Astrocyte (in vitro differentiated cells and primary cell): ENCODE data around the gene ARHGAP30. TPM values are rescaled to one million over a fixed set of nuclear protein-coding genes. Genes with fewer than 3 reads are reported as not detected.

Experiments
- DNase-seq: peaks from one replicate; pipeline ENCODE4 v3.0.0-alpha.2; 2010; ENCODE audit warnings: low read depth
- FAIRE-seq: peaks from 2 replicates; lab custom pipeline; 2011; peaks lifted over from hg19 to GRCh38; lab: Jason Lieb, UNC
- H2AFZ ChIP-seq: 2 replicates; pipeline ENCODE4 v1.6.0; 2012; ENCODE audit warnings: low read depth, low read length, inconsistent platforms
- H3K27ac ChIP-seq: 2 replicates; pipeline ENCODE4 v1.5.1; 2011; ENCODE audit warnings: low read depth, low read length, inconsistent platforms
- H3K27me3 ChIP-seq: 2 replicates; pipeline ENCODE4 v1.6.0; 2011; ENCODE audit warnings: low read length, inconsistent platforms; ENCODE audit not compliant: insufficient read depth
- H3K36me3 ChIP-seq: 2 replicates; pipeline ENCODE4 v1.5.1; 2011; ENCODE audit warnings: low read length, inconsistent platforms; ENCODE audit not compliant: insufficient read depth
- H3K4me1 ChIP-seq: 2 replicates; pipeline ENCODE4 v1.5.1; 2011; ENCODE audit warnings: low read length, inconsistent platforms; ENCODE audit not compliant: insufficient read depth
- H3K4me2 ChIP-seq: 2 replicates; pipeline ENCODE4 v1.6.0; 2012; ENCODE audit warnings: low read length, inconsistent platforms
- H3K4me3 ChIP-seq: 2 replicates; pipeline ENCODE4 v1.5.1; 2011; ENCODE audit warnings: low read depth, mild to moderate bottlenecking, low read length, inconsistent platforms; ENCODE audit not compliant: insufficient read depth
- H3K79me2 ChIP-seq: 2 replicates; pipeline ENCODE4 v1.6.0; 2012; ENCODE audit warnings: mild to moderate bottlenecking, low read length, inconsistent platforms; ENCODE audit not compliant: insufficient read depth
- H3K9ac ChIP-seq: 2 replicates; pipeline ENCODE4 v1.6.0; 2012; ENCODE audit warnings: mild to moderate bottlenecking, low read length, inconsistent platforms
- H3K9me3 ChIP-seq: 2 replicates; pipeline ENCODE4 v1.5.1; 2012; ENCODE audit warnings: low read depth, mild to moderate bottlenecking, low read length, inconsistent platforms; ENCODE audit not compliant: insufficient read depth
- H4K20me1 ChIP-seq: 2 replicates; pipeline ENCODE4 v1.6.0; 2012; ENCODE audit warnings: low read length, inconsistent platforms; ENCODE audit not compliant: insufficient read depth
- H3K27ac Mint-ChIP-seq: one replicate; pipeline ENCODE4 v1.8.0; 2021; ENCODE audit warnings: mild to moderate bottlenecking, mixed read lengths; ENCODE audit not compliant: unreplicated experiment
- H3K27me3 Mint-ChIP-seq: one replicate; pipeline ENCODE4 v1.8.0; 2021; ENCODE audit warnings: low read depth, mixed read lengths; ENCODE audit not compliant: unreplicated experiment
- H3K36me3 Mint-ChIP-seq: one replicate; pipeline ENCODE4 v1.8.0; 2021; ENCODE audit warnings: low read depth, mixed read lengths; ENCODE audit not compliant: unreplicated experiment
- H3K4me1 Mint-ChIP-seq: one replicate; pipeline ENCODE4 v1.8.0; 2021; ENCODE audit warnings: low read depth, mixed read lengths; ENCODE audit not compliant: unreplicated experiment
- H3K4me3 Mint-ChIP-seq: one replicate; pipeline ENCODE4 v1.8.0; 2021; ENCODE audit warnings: mild to moderate bottlenecking, moderate library complexity, mixed read lengths; ENCODE audit not compliant: unreplicated experiment
- H3K9me3 Mint-ChIP-seq: one replicate; pipeline ENCODE4 v1.8.0; 2021; ENCODE audit warnings: mild to moderate bottlenecking, mixed read lengths; ENCODE audit not compliant: unreplicated experiment
- EZH2 ChIP-seq: IDR thresholded peaks from 2 replicates; pipeline ENCODE4 v1.6.1; 2012; ENCODE audit warnings: mild to moderate bottlenecking, low read length, inconsistent platforms; ENCODE audit not compliant: insufficient read depth
- total RNA-seq: library from RNA; stranded (reverse); gene quantifications from 2 replicates; pipeline ENCODE4 v1.2.1, GENCODE V29; 2021
- TF ChIP-seq, protein P1 (sequence below): IDR thresholded peaks from 2 replicates; pipeline ENCODE4 v1.5.1; 2011; ENCODE audit warnings: low read depth, mild to moderate bottlenecking, inconsistent platforms, low read length, moderate library complexity; ENCODE audit not compliant: insufficient read depth

ARHGAP30 gene
- total RNA-seq, 1 donor from 2014 or later: 0.25 TPM

DNA sequence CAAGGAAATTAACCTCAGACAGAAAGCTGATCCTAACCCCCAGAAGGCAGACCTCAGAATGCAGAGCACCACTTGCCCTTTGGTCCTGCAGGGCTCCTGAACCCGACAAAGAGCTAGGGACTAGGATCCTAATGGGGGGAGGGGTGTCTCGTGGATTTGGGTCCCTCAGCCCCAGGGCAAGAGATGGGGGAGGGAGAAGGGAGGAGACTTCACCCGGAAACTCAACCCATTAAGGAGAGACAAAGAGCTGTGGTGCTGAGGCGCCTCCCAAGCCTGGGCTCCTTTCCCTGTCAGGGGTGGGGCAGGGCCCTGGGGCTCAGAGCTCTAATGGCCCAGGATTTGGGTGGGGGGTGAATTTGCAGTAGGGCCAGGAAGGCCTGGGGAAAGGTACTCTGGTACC is 16.8 kb upstream of the ARHGAP30 start:
- H3K4me2 ChIP-seq: no peak overlapping the region
- no peak overlapping the region for H3K4me3 ChIP-seq
- Mint-ChIP-seq H3K4me3 (no peak overlapping the region), H3K27ac (no peak overlapping the region), H3K4me1 (peaks cover 57% of the 10 kb centered on the region), H3K36me3 (no peaks in the 10 kb centered on the region), H3K9me3 (peaks cover 3% of the 10 kb centered on the region), H3K27me3 (no peaks in the 10 kb centered on the region)
- H3K9ac ChIP-seq: no peak overlapping the region
- H3K27me3 ChIP-seq: no peaks in the 10 kb centered on the region
- TF ChIP-seq EZH2: no peak
- TF ChIP-seq, protein P1, sequence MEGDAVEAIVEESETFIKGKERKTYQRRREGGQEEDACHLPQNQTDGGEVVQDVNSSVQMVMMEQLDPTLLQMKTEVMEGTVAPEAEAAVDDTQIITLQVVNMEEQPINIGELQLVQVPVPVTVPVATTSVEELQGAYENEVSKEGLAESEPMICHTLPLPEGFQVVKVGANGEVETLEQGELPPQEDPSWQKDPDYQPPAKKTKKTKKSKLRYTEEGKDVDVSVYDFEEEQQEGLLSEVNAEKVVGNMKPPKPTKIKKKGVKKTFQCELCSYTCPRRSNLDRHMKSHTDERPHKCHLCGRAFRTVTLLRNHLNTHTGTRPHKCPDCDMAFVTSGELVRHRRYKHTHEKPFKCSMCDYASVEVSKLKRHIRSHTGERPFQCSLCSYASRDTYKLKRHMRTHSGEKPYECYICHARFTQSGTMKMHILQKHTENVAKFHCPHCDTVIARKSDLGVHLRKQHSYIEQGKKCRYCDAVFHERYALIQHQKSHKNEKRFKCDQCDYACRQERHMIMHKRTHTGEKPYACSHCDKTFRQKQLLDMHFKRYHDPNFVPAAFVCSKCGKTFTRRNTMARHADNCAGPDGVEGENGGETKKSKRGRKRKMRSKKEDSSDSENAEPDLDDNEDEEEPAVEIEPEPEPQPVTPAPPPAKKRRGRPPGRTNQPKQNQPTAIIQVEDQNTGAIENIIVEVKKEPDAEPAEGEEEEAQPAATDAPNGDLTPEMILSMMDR: no peak
- H3K27ac ChIP-seq: no peak overlapping the region
- peaks cover 29% of the 10 kb centered on the region for H3K4me1 ChIP-seq
- DNase-seq (no peak), FAIRE-seq (no peak)
- no peaks in the 10 kb centered on the region for H4K20me1 ChIP-seq
- no peak overlapping the region for H2AFZ ChIP-seq
- H3K36me3 ChIP-seq: no peaks in the 10 kb centered on the region
- H3K9me3 ChIP-seq: no peaks in the 10 kb centered on the region
- no peaks in the 10 kb centered on the region for H3K79me2 ChIP-seq

DNA sequence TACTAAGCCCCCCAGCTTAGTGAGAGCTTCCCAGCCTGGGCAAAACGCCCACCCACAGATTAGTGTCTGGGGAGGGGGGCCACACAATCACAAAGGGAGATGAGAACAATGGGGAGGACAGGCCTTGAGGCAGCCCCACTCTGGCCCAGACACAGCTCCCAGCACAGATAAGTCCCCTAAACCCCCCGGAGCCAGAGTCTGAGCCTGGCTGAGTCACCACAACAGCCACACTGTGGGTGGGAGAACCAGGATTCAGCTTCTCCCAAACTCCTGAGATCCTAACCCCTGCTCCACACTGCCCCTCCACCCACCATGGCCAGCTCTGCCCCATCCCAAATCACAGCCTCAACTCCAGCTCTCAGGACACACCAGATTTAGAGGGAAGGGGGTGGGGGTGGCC is 15.5 kb upstream of the ARHGAP30 start:
- H3K27ac Mint-ChIP-seq: peak overlapping the region; percentile 89

DNA sequence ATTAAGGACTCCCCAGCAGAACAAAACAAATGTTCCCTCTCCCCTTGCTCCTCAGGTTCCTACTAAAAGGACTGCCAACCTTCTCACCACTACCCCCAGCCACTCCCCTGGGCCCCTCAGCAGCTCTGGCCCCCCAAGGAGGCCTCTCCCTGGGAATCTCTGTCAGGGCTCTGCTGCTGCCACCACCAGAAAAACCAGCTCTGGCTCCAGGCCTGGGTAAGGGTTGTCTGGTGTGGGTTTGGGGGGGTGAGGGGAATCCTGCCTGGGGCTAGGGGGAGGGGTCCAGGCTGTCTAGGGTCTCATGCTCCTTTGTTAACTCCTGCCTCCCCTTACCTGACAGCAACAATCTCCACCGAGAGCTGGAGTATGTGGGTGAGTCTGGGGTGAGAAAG is 14.9 kb upstream of the ARHGAP30 start:
- Histone ChIP-seq H4K20me1 (no peaks in the 10 kb centered on the region), H3K9ac (no peak overlapping the region), H3K9me3 (no peaks in the 10 kb centered on the region), H3K79me2 (no peaks in the 10 kb centered on the region), H3K27ac (peak overlapping the region; percentile 10), H2AFZ (no peak overlapping the region), H3K27me3 (no peaks in the 10 kb centered on the region), H3K4me2 (peak overlapping the region; percentile 36), H3K36me3 (no peaks in the 10 kb centered on the region), H3K4me3 (no peak overlapping the region), H3K4me1 (peaks cover 35% of the 10 kb centered on the region)
- Mint-ChIP-seq H3K27me3 (no peaks in the 10 kb centered on the region), H3K4me3 (no peak overlapping the region), H3K4me1 (peaks cover 71% of the 10 kb centered on the region), H3K9me3 (peaks cover 3% of the 10 kb centered on the region), H3K27ac (peak overlapping the region; percentile 89), H3K36me3 (no peaks in the 10 kb centered on the region)
- TF ChIP-seq, protein P1: no peak
- TF ChIP-seq EZH2: no peak
- DNase-seq (no peak), FAIRE-seq (no peak)

More for the DNA sequence above, 15.5 kb upstream of the ARHGAP30 start:
- H3K4me1 Mint-ChIP-seq: peaks cover 69% of the 10 kb centered on the region
- H3K4me3 Mint-ChIP-seq: peak overlapping the region; percentile 50
- no peak for TF ChIP-seq EZH2
- TF ChIP-seq, protein P1: no peak
- H3K9me3 ChIP-seq: no peaks in the 10 kb centered on the region
- DNase-seq: no peak
- no peaks in the 10 kb centered on the region for H3K27me3 Mint-ChIP-seq
- H3K9me3 Mint-ChIP-seq: peaks cover 3% of the 10 kb centered on the region
- no peaks in the 10 kb centered on the region for H3K36me3 Mint-ChIP-seq
- H3K27me3 ChIP-seq: no peaks in the 10 kb centered on the region
- FAIRE-seq: no peak
- H4K20me1 ChIP-seq: no peaks in the 10 kb centered on the region
- no peak overlapping the region for H3K9ac ChIP-seq
- no peak overlapping the region for H3K4me3 ChIP-seq
- H3K79me2 ChIP-seq: no peaks in the 10 kb centered on the region
- peak overlapping the region; percentile 10 for H3K27ac ChIP-seq
- H3K36me3 ChIP-seq: no peaks in the 10 kb centered on the region
- H2AFZ ChIP-seq: peak overlapping the region; percentile 56
- peak overlapping the region; percentile 36 for H3K4me2 ChIP-seq
- peaks cover 35% of the 10 kb centered on the region for H3K4me1 ChIP-seq
